Pancreas (tissue), 10 donors: ENCODE measurements around the gene NRIP2. TPM values are rescaled to one million over a fixed set of nuclear protein-coding genes. Genes with fewer than 3 reads are reported as not detected.

ENCODE experiments used
- ATAC-seq, 4 donors: fragments of 200-7000 bp; cut with Tn5 transposase; one replicate each; pipeline versions ENCODE4 v1.8.0 to v1.9.1; 2020; ENCODE audit warnings: mild to moderate bottlenecking in 4 of 4, moderate library complexity in 4 of 4
- DNase-seq, 6 donors: peaks; one replicate each; pipeline ENCODE4 v3.0.0-alpha.2; 2020
- FAIRE-seq: peaks from 2 replicates; lab custom pipeline; 2012; peaks lifted over from hg19 to GRCh38; lab: Jason Lieb, UNC
- H3K27ac ChIP-seq, 4 donors: fragments of 200-600 bp; sonication (generic); 1 replicate in 3 of 4; 2 replicates in 1 of 4; pipeline versions ENCODE4 v1.5.0 to v1.8.0; 2020
- H3K27me3 ChIP-seq, 4 donors: fragments of 200-600 bp; one replicate each; pipeline ENCODE4 v1.8.0; 2021
- H3K36me3 ChIP-seq, 3 donors: fragments of 200-600 bp; sonication (generic) in 1 of 3; one replicate each; pipeline versions ENCODE4 v1.5.0 to v1.8.0; 2020 to 2021
- H3K4me1 ChIP-seq, 3 donors: fragments of 200-600 bp; one replicate each; pipeline ENCODE4 v1.8.0; 2021
- H3K4me3 ChIP-seq, 4 donors: fragments of 200-600 bp; sonication (generic) in 2 of 4; one replicate each; pipeline versions ENCODE4 v1.5.0 to v1.8.0; 2020 to 2021
- H3K9me3 ChIP-seq, 4 donors: fragments of 200-600 bp; one replicate each; pipeline ENCODE4 v1.8.0; 2021
- CTCF ChIP-seq, 4 donors: fragments of 200-600 bp; sonication (generic) in 3 of 4; IDR thresholded peaks; one replicate each; pipeline versions ENCODE4 v1.5.0 to v1.8.0; 2021; ENCODE audit warnings: antibody characterized with exemption in 4 of 4
- WGBS, 2 donors: extraction: QIAGEN DNeasy Blood & Tissue Kit; methylation state at CpG; one replicate each; pipeline ENCODE4 v1.1.7; 2013; 5-methylcytosine and 5-hydroxymethylcytosine counted together
- intact Hi-C, 3 donors: fragments of 100-400 bp; cut with DNase I; formaldehyde crosslinking; loops; one replicate each; pipeline versions ENCODE4 v1.11.1 to v1.14.2; 2022
- polyA plus RNA-seq, 2 donors: library from polyadenylated mRNA; stranded (reverse); fragments of 200-250 nt; gene quantifications; one replicate each; pipeline ENCODE4 v1.2.3, GENCODE V29; 2013
- total RNA-seq, 6 donors: library from RNA; stranded (reverse); fragmentation: NEBNext Ultra II Directional in 4 of 6; extraction: Animal tissue kit (Norgen Biotek cat#: 25700) in 4 of 6; gene quantifications; one replicate each; pipeline versions ENCODE4 v1.2.1 to v1.2.4, GENCODE V29; 2021 to 2023
- donor health status: healthy with polysubstance abuse.
- donor health status: DM: no; HTN: no; CAD: no; lungs with moderate emphysema.
- donor health status: DM: no; HTN: no; CAD: no.
- donor health status: control.
- donor health status: control.
- donor health status: Bipolar disorder and iron deficiency.
- donor health status: DM: yes; HTN: yes; CAD: no.
- donor health status: DM: no; HTN: no; CAD: no.
- donor health status: DM: no; HTN: no; CAD: no.
- donor health status: DM: yes; HTN: yes; CAD: no.

NRIP2 gene
- total and polyA plus RNA-seq, 8 donors, result 0.13 to 1.2 (median 0.56) TPM

GRCh38 chr12:2775431-2775830, 59.4 kb downstream of the NRIP2 start:
- no peak for TF ChIP-seq CTCF (IDR thresholded peaks at IDR 0.05)
- no peaks in the 10 kb centered on the region for H3K27me3 ChIP-seq
- DNase-seq (peak; percentile 70 to 93 (median 81)), FAIRE-seq (no peak), ATAC-seq (peak; percentile 89 to 99 (median 98))
- no peaks in the 10 kb centered on the region for H3K9me3 ChIP-seq
- no peak overlapping the region for H3K4me3 ChIP-seq
- no peaks in the 10 kb centered on the region for H3K36me3 ChIP-seq
- intact Hi-C loops, result loop anchor here in 1 of 3 donors (5.0 kb wide), 1 partner anchor 38 kb away; no protein-coding TSS in a partner anchor
- WGBS, 2 donors, result 39 to 42% methylated on average over 8 of the region's 8 CpGs
- H3K4me1 ChIP-seq, result peaks cover 6 to 16% (median 11%) of the 10 kb centered on the region in 3 donors
- peak overlapping the region in 1 of 4 donors; percentile 28 for H3K27ac ChIP-seq

Other genes with a start within 250 kb of the NRIP2 start
- gene FKBP4, start 40.1 kb downstream of the NRIP2 start, total RNA-seq, result 10 to 100 TPM; 45.5 to 72.8 (median 51.0) TPM
- 10 to 100 TPM; 24.2 to 31.4 TPM for gene FKBP4, start 40.1 kb downstream of the NRIP2 start, polyA plus RNA-seq
- 10 to 100 TPM; 17.0 to 30.1 (median 20.5) TPM for gene ITFG2, start 22.4 kb downstream of the NRIP2 start, total RNA-seq
- 10 to 100 TPM; 42.2 to 51.6 TPM for gene ITFG2, start 22.4 kb downstream of the NRIP2 start, polyA plus RNA-seq
- gene TEX52, start 22.0 kb upstream of the NRIP2 start, total RNA-seq, result under 1 TPM in 1 of 6 donors, not detected in 5; 0.19 TPM
- gene TEX52, start 22.0 kb upstream of the NRIP2 start, polyA plus RNA-seq, result not detected
- 1 to 10 TPM in 1 of 6 donors, under 1 TPM in 4, not detected in 1; 0.12 to 1.5 (median 0.60) TPM for gene FOXM1, start 42.1 kb upstream of the NRIP2 start, total RNA-seq
- under 1 TPM; 0.19 to 0.65 TPM for gene FOXM1, start 42.1 kb upstream of the NRIP2 start, polyA plus RNA-seq
- 10 to 100 TPM in 2 of 6 donors, 1 to 10 TPM in 4; 5.7 to 12.6 (median 8.0) TPM for gene RHNO1, start 42.2 kb upstream of the NRIP2 start, total RNA-seq
- gene RHNO1, start 42.2 kb upstream of the NRIP2 start, polyA plus RNA-seq, result 10 to 100 TPM in 1 of 2 donors, 1 to 10 TPM in 1; 6.9 to 11.3 TPM
- gene TULP3, start 55.9 kb upstream of the NRIP2 start, total RNA-seq, result 1 to 10 TPM; 4.1 to 9.0 (median 5.7) TPM
- gene TULP3, start 55.9 kb upstream of the NRIP2 start, polyA plus RNA-seq, result 1 to 10 TPM; 6.3 to 8.9 TPM
- 10 to 100 TPM; 22.6 to 43.8 (median 31.0) TPM for gene TEAD4, start 124.4 kb upstream of the NRIP2 start, total RNA-seq
- 10 to 100 TPM; 17.4 to 30.3 TPM for gene TEAD4, start 124.4 kb upstream of the NRIP2 start, polyA plus RNA-seq
- gene TSPAN9, start 242.3 kb upstream of the NRIP2 start, total RNA-seq, result 10 to 100 TPM in 3 of 6 donors, 1 to 10 TPM in 3; 7.8 to 19.5 (median 10.4) TPM
- 10 to 100 TPM; 15.0 to 15.5 TPM for gene TSPAN9, start 242.3 kb upstream of the NRIP2 start, polyA plus RNA-seq